Caki2 (cell line): ENCODE results near the gene TOM1L2. TPM values are rescaled to one million over a fixed set of nuclear protein-coding genes. Genes with fewer than 3 reads are reported as not detected.

ENCODE experiments used
- DNase-seq: peaks from one replicate; pipeline ENCODE4 v3.0.0-alpha.2; 2015; ENCODE audit warnings: low read depth
- in situ Hi-C: cut with HindIII; loops from 2 replicates; pipeline ENCODE4 v1.10.0; 2016; ENCODE audit warnings: low sequenced_read_pairs, low pct_unique_long_range_greater_than_20kb, mixed read lengths
- total RNA-seq: library from RNA; depleted of rRNA; stranded (reverse); fragments of >200 nt; shearing (Covaris generic); gene quantifications from 2 replicates; pipeline ENCODE4 v1.2.3, GENCODE V29; 2014; ENCODE audit warnings: low replicate concordance

TOM1L2 gene
- total RNA-seq, 1 experiment from 2014 or later: 6.4 TPM

GRCh38 chr17:17935321-17936271, 36.6 kb downstream of the TOM1L2 start:
- in situ Hi-C loops: no loop called here
- peak; percentile 29 for DNase-seq

DNA sequence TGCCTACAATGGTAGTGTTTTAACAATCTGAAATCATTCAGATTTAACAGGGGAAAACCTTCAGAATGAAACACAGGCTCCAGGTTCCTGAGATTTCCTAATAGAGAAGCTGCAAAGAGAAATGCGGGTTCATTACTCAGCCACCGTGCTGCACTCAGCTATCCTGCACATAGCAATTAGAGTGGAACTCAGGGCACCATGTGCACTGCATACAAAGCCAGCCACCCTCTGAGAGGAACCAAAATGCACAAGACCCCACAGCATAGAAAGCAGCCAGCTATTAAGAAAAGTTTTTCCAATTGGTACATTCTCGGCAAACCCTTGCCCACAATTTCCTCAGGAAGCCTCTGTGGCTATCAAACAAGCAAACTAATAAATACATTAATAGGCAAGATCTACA, 37.4 kb downstream of the TOM1L2 start:
- DNase-seq: no peak
- in situ Hi-C loops: no loop called here

DNA sequence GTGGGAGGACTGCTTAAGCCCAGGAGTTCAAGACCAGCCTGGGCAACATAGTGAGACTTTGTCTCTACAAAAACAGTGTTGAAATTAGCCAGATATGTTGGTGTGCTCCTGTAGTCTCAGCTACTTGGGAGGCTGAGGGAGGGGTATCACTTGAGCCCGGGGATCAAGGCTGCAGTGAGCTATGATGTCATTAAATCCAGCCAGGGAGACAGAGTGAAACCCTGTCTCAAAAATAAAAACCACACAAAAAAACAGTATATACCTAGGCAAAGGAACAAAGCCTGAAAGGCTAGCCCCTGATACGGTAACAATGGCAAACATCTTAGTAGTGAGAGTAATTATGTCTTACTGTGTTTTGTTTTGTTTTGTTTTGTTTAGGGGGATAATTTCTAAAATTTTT, 38.0 kb downstream of the TOM1L2 start:
- DNase-seq: no peak
- in situ Hi-C loops: no loop called here

- no peak for DNase-seq
- in situ Hi-C loops: no loop called here
Measured at GRCh38 chr17:17933775-17934174, 38.4 kb downstream of the TOM1L2 start.

DNA sequence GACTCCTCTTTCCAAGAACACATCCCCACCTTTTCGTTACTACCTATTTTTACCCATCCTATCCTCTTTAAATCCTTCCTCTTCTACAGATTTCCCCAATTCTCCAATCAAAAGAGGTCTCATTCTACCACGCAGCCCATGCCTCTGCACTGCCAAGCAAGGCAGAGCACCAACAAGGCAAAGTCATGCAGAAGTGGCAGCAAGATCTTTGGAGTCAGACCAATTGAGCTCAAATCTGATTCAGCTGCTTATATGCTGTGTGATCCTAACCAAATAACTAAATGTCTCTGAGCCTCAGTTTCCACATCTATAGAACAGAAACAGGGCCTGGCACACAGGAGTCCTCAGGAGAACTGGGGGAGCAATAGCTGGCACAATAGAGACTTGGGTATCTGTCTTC, 41.0 kb downstream of the TOM1L2 start:
- in situ Hi-C loops: no loop called here
- no peak for DNase-seq

DNA sequence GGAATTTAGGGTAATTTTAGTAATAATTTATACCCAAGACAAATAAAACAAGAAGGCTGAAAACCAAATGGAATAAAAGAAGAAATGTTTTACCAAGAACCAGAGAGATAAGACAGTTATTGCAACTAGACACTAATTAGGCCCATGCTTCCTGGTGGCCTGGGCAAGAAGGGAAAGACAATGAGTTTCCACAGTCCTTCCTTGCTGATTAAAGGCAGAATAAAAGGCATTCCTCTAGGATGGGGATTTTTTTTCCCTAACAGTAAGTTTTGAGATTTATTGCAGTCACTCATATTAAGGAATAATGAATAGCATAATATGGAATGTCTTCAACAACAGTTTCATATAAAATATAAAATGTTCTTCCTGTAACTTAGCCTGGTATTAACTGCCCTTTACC, 41.5 kb downstream of the TOM1L2 start:
- in situ Hi-C loops: no loop called here
- no peak for DNase-seq

- DNase-seq: no peak
- in situ Hi-C loops: no loop called here
Measured at GRCh38 chr17:17929655-17930380, 42.4 kb downstream of the TOM1L2 start.

- in situ Hi-C loops: no loop called here
- no peak for DNase-seq
Measured at GRCh38 chr17:17928398-17929287, 43.6 kb downstream of the TOM1L2 start.

DNA sequence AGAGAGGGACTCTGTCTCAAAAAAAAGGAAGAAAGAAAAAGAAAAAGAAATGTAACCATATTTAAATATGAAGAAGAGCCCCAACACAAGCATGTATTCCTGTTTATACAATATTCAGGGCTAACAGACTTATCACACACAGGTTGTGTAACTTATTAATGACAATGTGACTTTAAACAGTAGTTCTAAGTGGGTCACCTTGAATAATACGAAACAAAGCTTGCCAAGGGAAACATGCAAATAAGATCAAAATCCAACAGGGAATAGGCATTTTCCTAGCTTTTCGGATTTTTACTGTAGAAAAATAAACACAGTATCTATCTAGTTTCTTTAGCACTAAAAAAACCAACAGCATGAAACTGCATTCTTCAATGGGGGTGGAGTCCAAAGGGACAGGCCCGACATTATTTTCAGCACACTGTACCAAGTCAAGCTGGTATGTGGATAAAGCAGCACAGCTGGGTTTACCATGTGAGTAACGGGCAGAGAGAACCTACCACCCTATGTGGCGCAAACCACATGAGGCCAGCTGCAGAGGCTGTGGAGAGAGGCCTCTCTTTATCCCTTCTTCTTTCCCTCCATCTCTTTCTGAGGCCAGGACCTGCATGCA, 45.3 kb downstream of the TOM1L2 start:
- no peak for DNase-seq
- in situ Hi-C loops: no loop called here

DNA sequence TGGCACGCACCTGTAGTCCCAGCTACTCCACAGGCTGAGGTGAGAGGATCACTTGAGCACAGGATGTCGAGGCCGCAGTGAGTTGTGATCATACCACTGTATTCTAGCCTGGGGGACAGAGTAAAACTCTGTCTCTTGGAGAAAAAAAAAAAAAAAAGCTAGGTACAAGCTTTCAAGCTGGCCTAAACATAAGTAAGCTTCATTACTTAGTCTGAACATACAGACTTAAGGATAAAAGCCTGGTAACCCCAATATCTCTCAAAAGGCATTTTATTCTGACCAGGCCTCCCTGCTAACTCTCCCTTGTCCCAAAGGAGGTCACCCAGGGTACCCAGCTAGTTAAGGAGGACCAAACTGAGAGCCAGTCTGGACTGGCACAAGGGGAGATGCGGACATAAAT, 46.2 kb downstream of the TOM1L2 start:
- no peak for DNase-seq
- in situ Hi-C loops: no loop called here

DNA sequence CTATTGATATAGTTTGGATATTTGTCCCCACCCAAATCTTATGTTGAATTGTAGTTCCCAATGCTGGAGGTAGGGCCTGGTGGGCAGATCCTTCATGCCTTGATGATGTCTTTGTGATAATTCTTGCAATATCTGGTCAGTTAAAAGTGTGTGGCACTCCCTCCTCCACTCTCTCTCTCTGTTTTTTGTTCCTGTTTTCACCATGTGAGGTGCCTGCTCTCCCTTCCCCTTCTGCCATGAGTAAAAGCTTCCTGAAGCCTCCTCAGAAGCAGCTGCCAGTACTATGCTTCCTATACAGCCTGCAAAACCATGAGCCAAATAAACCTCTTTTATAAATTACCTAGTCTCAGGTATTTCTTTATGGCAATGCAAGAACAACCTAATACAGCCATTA, 47.3 kb downstream of the TOM1L2 start:
- in situ Hi-C loops: no loop called here
- DNase-seq: no peak

- in situ Hi-C loops: no loop called here
- no peak for DNase-seq
Measured at GRCh38 chr17:17924131-17924856, 47.9 kb downstream of the TOM1L2 start.

GRCh38 chr17:17922070-17922614, 50.1 kb downstream of the TOM1L2 start:
- in situ Hi-C loops: no loop called here
- peak; percentile 6 for DNase-seq

GRCh38 chr17:17921192-17922069, 50.8 kb downstream of the TOM1L2 start:
- peak; percentile 49 for DNase-seq
- in situ Hi-C loops: no loop called here

DNA sequence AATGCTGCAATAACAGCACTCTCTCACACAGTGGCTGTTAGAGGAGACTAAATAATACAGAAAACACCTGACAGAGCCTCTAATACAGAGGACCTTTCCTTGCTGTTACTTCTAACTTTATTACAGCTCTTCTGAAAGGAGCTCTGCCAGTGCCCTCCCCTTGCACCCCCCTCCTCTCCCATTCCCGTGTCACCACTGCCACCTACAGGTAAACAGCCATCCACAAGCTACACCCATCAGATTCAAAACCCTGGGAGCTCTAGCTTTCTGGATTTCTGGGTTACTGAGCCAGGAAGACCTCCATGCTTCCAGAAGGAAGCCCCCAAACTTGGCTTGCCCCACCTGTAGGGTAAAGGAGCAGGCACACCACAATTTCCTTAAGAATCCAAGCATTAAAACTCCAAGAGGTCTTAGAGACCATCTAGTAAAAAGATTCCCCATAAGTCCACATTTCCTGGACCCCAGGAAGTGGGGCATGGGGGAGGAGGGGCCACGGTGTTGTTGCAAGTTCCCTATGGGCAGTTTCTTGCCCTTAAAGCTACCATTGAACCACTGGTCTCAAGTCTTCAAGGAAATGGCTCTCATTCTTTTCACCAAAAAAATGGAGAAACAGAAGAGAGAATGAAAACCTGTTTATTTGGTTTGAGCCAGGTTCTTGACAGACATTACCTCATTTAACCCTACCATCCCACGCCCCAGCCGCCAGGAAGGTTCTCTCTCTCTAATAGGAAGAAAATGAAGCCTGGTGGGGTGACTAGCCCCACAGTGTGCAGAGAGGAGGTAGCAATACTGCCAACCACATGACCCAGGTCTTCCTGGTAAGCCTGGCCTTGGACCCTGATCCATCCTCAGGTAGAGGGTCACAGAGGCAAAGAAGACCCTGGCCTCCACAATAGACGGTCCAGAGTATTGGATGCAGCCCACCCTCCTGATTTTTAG, 52.8 kb downstream of the TOM1L2 start:
- peak; percentile 62 for DNase-seq
- in situ Hi-C loops: no loop called here
